ENCODE data around the gene TPP1.

The TPP1 gene

GRCh38 chr11:6572215-6572614 lies 47.0 kb downstream of the TPP1 start:
- Histone ChIP-seq H4K20me1 (peaks cover 0 to 32% (median 0%) of the 10 kb centered on the region in 11 experiments; a peak in 2 of 22 replicates), H3K9me3 (replicated peaks in 1 of 11) (peaks cover 0 to 19% (median 14%) of the 10 kb centered on the region in 11 experiments; a peak in 17 of 22 replicates), H3K36me3 (peaks cover 14 to 55% (median 34%) of the 10 kb centered on the region in 11 experiments; a peak in 21 of 22 replicates), H3K9ac (no peak overlapping the region), H3K27me3 (no peaks in the 10 kb centered on the region), H3K27ac (no peak overlapping the region), H3K4me1 (peaks cover 6 to 22% (median 13%) of the 10 kb centered on the region in 10 experiments; a peak in 19 of 20 replicates), H3K4me3 (no peak overlapping the region), H3K4me2 (no peak overlapping the region)
- no peak for TF ChIP-seq Cebpa-rat (IDR thresholded peaks at IDR 0.05)

GRCh38 chr11:6571434-6572008 lies 47.7 kb downstream of the TPP1 start:
- no peak for TF ChIP-seq Cebpa-rat (IDR thresholded peaks at IDR 0.05)
- Histone ChIP-seq H3K9me3 (replicated peaks in 1 of 11) (peaks cover 0 to 19% (median 14%) of the 10 kb centered on the region in 11 experiments; a peak in 17 of 22 replicates), H3K4me3 (no peak overlapping the region), H3K36me3 (peaks cover 14 to 62% (median 37%) of the 10 kb centered on the region in 11 experiments; a peak in 21 of 22 replicates), H3K4me1 (peaks cover 0 to 16% (median 8%) of the 10 kb centered on the region in 10 experiments; a peak in 12 of 20 replicates), H3K27ac (no peak overlapping the region), H3K27me3 (no peaks in the 10 kb centered on the region), H3K4me2 (no peak overlapping the region), H4K20me1 (peaks cover 0 to 26% (median 0%) of the 10 kb centered on the region in 11 experiments; a peak in 2 of 22 replicates), H3K9ac (no peak overlapping the region)

DNA sequence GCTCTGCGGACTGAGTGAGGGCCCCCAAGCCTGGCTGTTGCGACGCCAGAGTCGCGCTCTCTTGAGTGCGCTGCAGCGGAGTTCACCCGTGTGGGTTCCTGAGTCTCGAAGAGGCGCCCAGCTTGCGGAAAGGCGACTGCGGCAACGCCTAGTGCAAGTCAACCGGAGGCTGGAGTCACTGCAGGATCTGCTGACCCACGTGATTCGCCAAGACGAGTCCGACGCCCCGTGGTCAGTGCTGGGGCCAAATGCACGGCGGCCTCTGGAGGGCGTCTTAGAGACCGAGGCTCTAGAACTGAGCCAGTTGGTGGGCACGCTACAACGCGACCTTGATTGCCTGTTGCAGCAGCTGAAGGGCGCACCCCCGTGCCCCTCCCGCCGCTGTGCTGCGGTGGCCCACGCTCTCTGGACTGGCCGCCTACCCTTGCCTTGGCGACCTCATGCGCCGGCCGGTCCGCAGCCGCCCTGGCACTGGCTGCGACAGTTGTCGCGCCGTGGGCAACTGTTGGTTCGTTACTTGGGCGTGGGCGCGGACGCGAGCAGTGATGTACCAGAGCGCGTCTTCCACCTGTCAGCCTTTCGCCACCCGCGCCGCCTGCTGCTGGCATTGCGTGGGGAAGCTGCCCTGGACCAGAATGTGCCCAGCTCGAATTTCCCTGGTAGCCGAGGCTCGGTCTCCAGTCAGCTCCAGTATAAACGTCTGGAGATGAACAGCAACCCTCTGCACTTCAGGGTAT lies 48.4 kb downstream of the TPP1 start:
- H3K9ac ChIP-seq, result no peak overlapping the region
- no peak for TF ChIP-seq Cebpa-rat (IDR thresholded peaks at IDR 0.05)
- peaks cover 14 to 67% (median 37%) of the 10 kb centered on the region in 11 experiments; a peak in 21 of 22 replicates for H3K36me3 ChIP-seq
- no peak overlapping the region for H3K27ac ChIP-seq
- peaks cover 0 to 16% (median 8%) of the 10 kb centered on the region in 10 experiments; a peak in 12 of 20 replicates for H3K4me1 ChIP-seq
- H4K20me1 ChIP-seq, result peaks cover 0 to 24% (median 0%) of the 10 kb centered on the region in 11 experiments; a peak in 1 of 22 replicates
- H3K4me2 ChIP-seq, result no peak overlapping the region
- H3K9me3 ChIP-seq (replicated peaks in 1 of 11), result peaks cover 0 to 19% (median 14%) of the 10 kb centered on the region in 11 experiments; a peak in 17 of 22 replicates
- H3K27me3 ChIP-seq, result no peaks in the 10 kb centered on the region
- H3K4me3 ChIP-seq, result no peak overlapping the region

GRCh38 chr11:6569706-6570105 lies 49.5 kb downstream of the TPP1 start:
- peaks cover 14 to 67% (median 37%) of the 10 kb centered on the region in 11 experiments; a peak in 21 of 22 replicates for H3K36me3 ChIP-seq
- H3K9me3 ChIP-seq (replicated peaks in 1 of 11), result peaks cover 0 to 19% (median 14%) of the 10 kb centered on the region in 11 experiments; a peak in 17 of 22 replicates
- no peak for TF ChIP-seq Cebpa-rat (IDR thresholded peaks at IDR 0.05)

DNA sequence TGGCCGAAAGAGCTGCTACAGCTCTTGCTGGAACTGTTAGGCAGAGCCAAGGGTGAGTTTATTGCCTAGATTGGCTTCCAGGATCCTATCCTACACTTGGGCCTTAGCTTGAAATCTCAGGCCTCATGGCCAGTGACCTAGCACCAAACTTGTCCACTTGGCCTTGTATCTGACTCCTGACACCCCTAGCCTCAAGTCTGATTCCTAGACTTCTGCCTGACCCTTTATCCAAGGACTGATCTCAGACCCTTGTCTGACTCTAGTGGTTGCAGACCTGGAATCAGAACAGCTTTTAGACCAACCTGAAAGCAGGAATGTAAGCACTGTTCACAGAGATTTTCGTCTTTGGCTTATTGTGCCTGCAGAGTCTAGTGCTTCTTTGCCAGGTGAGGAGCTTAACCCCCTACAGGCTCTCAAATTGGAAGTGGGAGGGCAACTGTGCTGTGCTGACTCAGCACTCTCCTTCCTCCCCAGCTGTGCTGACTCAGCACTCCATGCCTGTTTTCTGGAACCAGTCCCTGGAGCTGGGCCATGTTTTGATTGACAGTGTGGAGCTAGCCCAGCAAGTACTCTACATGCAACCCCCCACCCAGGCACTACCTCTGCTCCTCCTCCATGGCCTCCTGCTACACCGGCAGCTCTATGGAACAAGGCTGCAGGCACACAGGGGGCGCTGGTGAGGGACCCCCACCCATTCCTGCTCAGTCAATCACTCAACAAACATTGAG lies 50.9 kb downstream of the TPP1 start:
- Histone ChIP-seq H3K36me3 (peaks cover 14 to 74% (median 40%) of the 10 kb centered on the region in 11 experiments; a peak in 21 of 22 replicates), H3K4me2 (peak overlapping the region in 6 of 11 experiments; percentile 34 to 88 (median 73); a peak in 11 of 22 replicates), H4K20me1 (peaks cover 0 to 14% (median 0%) of the 10 kb centered on the region in 11 experiments; a peak in 2 of 22 replicates), H3K4me1 (peaks cover 0 to 16% (median 8%) of the 10 kb centered on the region in 10 experiments; a peak in 12 of 20 replicates), H3K27ac (peak overlapping the region in 5 of 11 experiments; percentile 1 to 45 (median 5); a peak in 6 of 22 replicates), H3K9me3 (replicated peaks in 1 of 11) (peaks cover 0 to 19% (median 14%) of the 10 kb centered on the region in 11 experiments; a peak in 17 of 22 replicates), H3K27me3 (no peaks in the 10 kb centered on the region), H3K9ac (no peak overlapping the region), H3K4me3 (no peak overlapping the region)
- TF ChIP-seq Cebpa-rat (IDR thresholded peaks at IDR 0.05), result no peak

More at GRCh38 chr11:6569706-6570105, 49.5 kb downstream of the TPP1 start:
- H3K4me1 ChIP-seq, result peaks cover 0 to 16% (median 8%) of the 10 kb centered on the region in 10 experiments; a peak in 12 of 20 replicates
- no peak overlapping the region for H3K27ac ChIP-seq
- no peak overlapping the region for H3K4me3 ChIP-seq
- no peak overlapping the region for H3K9ac ChIP-seq
- H3K27me3 ChIP-seq, result no peaks in the 10 kb centered on the region
- no peak overlapping the region for H3K4me2 ChIP-seq
- H4K20me1 ChIP-seq, result peaks cover 0 to 14% (median 0%) of the 10 kb centered on the region in 11 experiments; a peak in 1 of 22 replicates

- H3K27ac ChIP-seq, result peak overlapping the region in 1 of 11 experiments; percentile 45; a peak in 2 of 22 replicates
- H4K20me1 ChIP-seq, result peaks cover 0 to 14% (median 0%) of the 10 kb centered on the region in 11 experiments; a peak in 2 of 22 replicates
- H3K4me2 ChIP-seq, result no peak overlapping the region
- TF ChIP-seq Cebpa-rat (IDR thresholded peaks at IDR 0.05), result no peak
- peaks cover 14 to 73% (median 32%) of the 10 kb centered on the region in 11 experiments; a peak in 21 of 22 replicates for H3K36me3 ChIP-seq
- H3K27me3 ChIP-seq, result no peaks in the 10 kb centered on the region
- H3K4me1 ChIP-seq, result peaks cover 0 to 16% (median 8%) of the 10 kb centered on the region in 10 experiments; a peak in 12 of 20 replicates
- H3K9me3 ChIP-seq (replicated peaks in 1 of 11), result peaks cover 0 to 19% (median 14%) of the 10 kb centered on the region in 11 experiments; a peak in 17 of 22 replicates
- H3K9ac ChIP-seq, result no peak overlapping the region
- H3K4me3 ChIP-seq, result no peak overlapping the region
Observed at GRCh38 chr11:6567371-6567745, 51.9 kb downstream of the TPP1 start.

- Histone ChIP-seq H4K20me1 (peaks cover 0 to 14% (median 0%) of the 10 kb centered on the region in 11 experiments; a peak in 2 of 22 replicates), H3K36me3 (peaks cover 14 to 67% (median 29%) of the 10 kb centered on the region in 11 experiments; a peak in 21 of 22 replicates), H3K4me2 (no peak overlapping the region), H3K9ac (no peak overlapping the region), H3K4me1 (peaks cover 0 to 16% (median 8%) of the 10 kb centered on the region in 10 experiments; a peak in 12 of 20 replicates), H3K4me3 (no peak overlapping the region), H3K27ac (no peak overlapping the region; a peak in 1 of 22 replicates), H3K9me3 (replicated peaks in 1 of 11) (peaks cover 0 to 19% (median 14%) of the 10 kb centered on the region in 11 experiments; a peak in 17 of 22 replicates), H3K27me3 (no peaks in the 10 kb centered on the region)
- TF ChIP-seq Cebpa-rat (IDR thresholded peaks at IDR 0.05), result no peak
Observed at GRCh38 chr11:6566704-6567370, 52.4 kb downstream of the TPP1 start.
